Gastrocnemius medialis (tissue), 4 donors: ENCODE data around the gene FASTK.

Experiments used
- CTCF ChIP-seq, 5 experiments: fragments of 450-650 bp in 3 of 5; fragments of 200-600 bp in 2 of 5; sonication (generic) in 2 of 5; IDR thresholded peaks in 4 of 5; conservative IDR thresholded peaks in 1 of 5; 1 replicate in 4 of 5; 2 replicates in 1 of 5; pipeline ENCODE4 v1.5.1; 2016 to 2019; ENCODE audit warnings: antibody characterized with exemption in 5 of 5, mild to moderate bottlenecking in 3 of 5, moderate library complexity in 3 of 5
- POLR2A ChIP-seq, 2 donors: fragments of 450-650 bp; IDR thresholded peaks; one replicate each; pipeline ENCODE4 v1.6.1; 2017; ENCODE audit warnings: antibody characterized with exemption in 2 of 2, mild to moderate bottlenecking in 2 of 2, moderate library complexity in 2 of 2

GRCh38 chr7:151115836-151116418, 35.3 kb upstream of the FASTK start:
- TF ChIP-seq CTCF (IDR thresholded peaks at IDR 0.05 in 4 of 5, conservative IDR thresholded peaks at IDR 0.05 in 1 of 5) = no peak
- no peak for TF ChIP-seq POLR2A (IDR thresholded peaks at IDR 0.05)
